RWPE2 (cell line): ENCODE results near the gene EXOC3L2.

Source experiments
- ATAC-seq: fragments of 200-7000 bp; cut with Tn5 transposase; 3 replicates; pipeline ENCODE4 v1.9.1; 2021; ENCODE audit warnings: low read depth
- DNase-seq: peaks from one replicate; pipeline ENCODE4 v3.0.0-alpha.2; 2020; ENCODE audit warnings: low spot score
- H3K27ac ChIP-seq: fragments of 450-650 bp; 2 replicates; pipeline ENCODE4 v1.5.1; 2017; ENCODE audit warnings: mild to moderate bottlenecking; ENCODE audit not compliant: poor library complexity, severe bottlenecking
- H3K27me3 ChIP-seq: fragments of 250-450 bp; sonication (Bioruptor Pico); 2 replicates; pipeline ENCODE4 v1.5.1; 2021; ENCODE audit warnings: mild to moderate bottlenecking, moderate library complexity; ENCODE audit not compliant: insufficient read depth, poor library complexity, severe bottlenecking
- H3K36me3 ChIP-seq: fragments of 250-450 bp; sonication (Bioruptor Pico); 2 replicates; pipeline ENCODE4 v1.5.1; 2020; ENCODE audit warnings: low read depth, mild to moderate bottlenecking, moderate library complexity
- H3K4me1 ChIP-seq: fragments of 250-450 bp; sonication (Bioruptor Pico); 2 replicates; pipeline ENCODE4 v1.5.1; 2021; ENCODE audit warnings: mild to moderate bottlenecking, moderate library complexity; ENCODE audit not compliant: insufficient read depth, poor library complexity, severe bottlenecking
- H3K4me3 ChIP-seq: fragments of 250-450 bp; sonication (Bioruptor Pico); 2 replicates; pipeline ENCODE4 v1.5.1; 2021; ENCODE audit warnings: mild to moderate bottlenecking, moderate library complexity; ENCODE audit not compliant: severe bottlenecking
- H3K9me3 ChIP-seq: fragments of 250-450 bp; sonication (Bioruptor Pico); 2 replicates; pipeline ENCODE4 v1.5.1; 2021; ENCODE audit warnings: mild to moderate bottlenecking, moderate library complexity; ENCODE audit not compliant: severe bottlenecking
- TF ChIP-seq, protein P1 (sequence below): fragments of 450-650 bp; IDR thresholded peaks from one replicate; pipeline ENCODE4 v1.5.1; 2017; ENCODE audit warnings: mild to moderate bottlenecking, moderate library complexity; ENCODE audit not compliant: poor library complexity, severe bottlenecking

The EXOC3L2 gene

DNA sequence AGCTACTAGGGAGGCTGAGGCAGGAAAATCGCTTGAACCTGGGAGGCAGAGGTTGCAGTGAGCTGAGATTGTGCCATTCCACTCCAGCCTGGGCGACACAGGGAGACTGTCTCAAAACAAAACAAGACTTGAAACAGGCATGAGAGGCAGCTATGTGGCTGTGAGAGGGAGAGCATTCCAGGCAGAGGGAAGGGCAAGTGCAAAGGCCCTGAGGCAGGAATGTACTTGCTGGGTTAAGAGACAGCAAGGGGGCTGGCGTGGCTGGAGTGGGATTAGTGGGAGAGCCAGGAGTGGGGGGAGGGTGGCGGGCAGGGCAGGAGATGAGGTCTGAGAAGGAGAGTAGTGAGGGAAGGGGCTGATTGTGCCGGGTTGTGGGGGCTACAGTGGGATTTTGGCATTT, 21.3 kb downstream of the EXOC3L2 start:
- H3K27me3 ChIP-seq, result no peaks in the 10 kb centered on the region
- H3K4me1 ChIP-seq, result no peaks in the 10 kb centered on the region
- H3K36me3 ChIP-seq, result no peaks in the 10 kb centered on the region
- H3K9me3 ChIP-seq, result no peaks in the 10 kb centered on the region
- H3K27ac ChIP-seq, result no peak overlapping the region
- DNase-seq, result no peak
- TF ChIP-seq, protein P1, sequence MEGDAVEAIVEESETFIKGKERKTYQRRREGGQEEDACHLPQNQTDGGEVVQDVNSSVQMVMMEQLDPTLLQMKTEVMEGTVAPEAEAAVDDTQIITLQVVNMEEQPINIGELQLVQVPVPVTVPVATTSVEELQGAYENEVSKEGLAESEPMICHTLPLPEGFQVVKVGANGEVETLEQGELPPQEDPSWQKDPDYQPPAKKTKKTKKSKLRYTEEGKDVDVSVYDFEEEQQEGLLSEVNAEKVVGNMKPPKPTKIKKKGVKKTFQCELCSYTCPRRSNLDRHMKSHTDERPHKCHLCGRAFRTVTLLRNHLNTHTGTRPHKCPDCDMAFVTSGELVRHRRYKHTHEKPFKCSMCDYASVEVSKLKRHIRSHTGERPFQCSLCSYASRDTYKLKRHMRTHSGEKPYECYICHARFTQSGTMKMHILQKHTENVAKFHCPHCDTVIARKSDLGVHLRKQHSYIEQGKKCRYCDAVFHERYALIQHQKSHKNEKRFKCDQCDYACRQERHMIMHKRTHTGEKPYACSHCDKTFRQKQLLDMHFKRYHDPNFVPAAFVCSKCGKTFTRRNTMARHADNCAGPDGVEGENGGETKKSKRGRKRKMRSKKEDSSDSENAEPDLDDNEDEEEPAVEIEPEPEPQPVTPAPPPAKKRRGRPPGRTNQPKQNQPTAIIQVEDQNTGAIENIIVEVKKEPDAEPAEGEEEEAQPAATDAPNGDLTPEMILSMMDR, result no peak
- H3K4me3 ChIP-seq, result no peak overlapping the region
- no peak for ATAC-seq

DNA sequence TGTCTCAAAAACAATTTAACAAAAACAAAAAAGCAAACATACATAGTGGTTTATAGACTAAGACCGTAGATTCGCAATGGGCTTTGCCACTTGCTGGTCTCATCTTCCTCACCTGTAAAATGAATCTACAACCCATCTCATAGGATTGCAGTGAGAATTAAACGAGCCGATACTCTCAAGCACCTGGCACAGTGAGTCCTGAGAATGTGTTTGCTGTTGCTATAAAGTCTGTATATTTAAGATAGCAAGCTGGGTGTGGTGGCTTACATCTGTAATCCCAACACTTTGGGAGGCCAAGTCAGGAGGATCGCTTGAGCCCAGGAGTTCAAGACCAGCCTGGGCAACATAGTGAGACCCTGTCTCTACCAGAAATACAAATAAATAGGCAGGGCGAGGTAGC, 22.5 kb downstream of the EXOC3L2 start:
- TF ChIP-seq, protein P1, result no peak
- H3K4me1 ChIP-seq, result no peaks in the 10 kb centered on the region
- ATAC-seq, result no peak
- DNase-seq, result no peak
- H3K27me3 ChIP-seq, result no peaks in the 10 kb centered on the region
- H3K36me3 ChIP-seq, result no peaks in the 10 kb centered on the region
- no peak overlapping the region for H3K4me3 ChIP-seq
- H3K9me3 ChIP-seq, result no peaks in the 10 kb centered on the region
- no peak overlapping the region for H3K27ac ChIP-seq

DNA sequence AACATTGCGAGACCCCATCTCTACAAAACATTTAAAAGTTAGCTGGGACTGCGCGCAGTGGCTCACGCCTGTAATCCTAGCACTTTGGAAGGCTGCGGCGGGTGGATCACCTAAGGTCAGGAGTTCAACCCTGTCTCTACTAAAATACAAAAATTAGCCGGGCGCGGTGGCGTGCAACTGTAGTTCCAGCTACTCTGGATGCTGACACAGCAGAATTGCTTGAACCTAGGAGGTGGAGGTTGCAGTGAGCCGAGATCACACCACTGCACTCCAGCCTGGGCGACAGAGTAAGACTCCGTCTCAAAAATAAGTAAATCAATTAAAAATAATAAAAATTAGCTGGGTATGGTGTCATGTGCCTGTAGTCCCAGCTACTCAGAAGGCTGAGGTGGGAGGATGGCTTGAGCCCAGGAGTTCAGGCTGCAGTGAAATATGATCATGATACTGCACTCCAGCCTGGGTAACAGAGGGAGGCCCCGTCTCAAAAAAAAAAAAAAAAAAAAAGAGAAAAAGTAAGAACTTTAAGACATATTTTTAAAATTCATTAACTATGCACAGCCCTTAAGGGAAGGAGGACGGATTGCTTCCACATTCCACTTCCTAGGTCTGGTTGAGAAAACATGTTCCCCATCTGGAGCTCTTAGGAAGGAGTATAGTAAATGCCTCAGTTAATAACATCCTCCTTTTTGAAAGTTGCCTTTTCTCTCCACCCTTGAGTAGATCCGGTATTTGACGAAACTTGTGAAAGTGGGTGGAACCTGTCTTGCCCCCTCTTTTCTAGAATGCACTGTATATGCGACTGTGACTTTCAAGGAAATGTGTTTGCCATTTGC, 26.1 kb downstream of the EXOC3L2 start:
- TF ChIP-seq, protein P1, result no peak
- Histone ChIP-seq H3K36me3 (no peaks in the 10 kb centered on the region), H3K9me3 (no peaks in the 10 kb centered on the region), H3K27me3 (peaks cover 5% of the 10 kb centered on the region), H3K4me3 (no peak overlapping the region), H3K27ac (no peak overlapping the region), H3K4me1 (peaks cover 5% of the 10 kb centered on the region)
- DNase-seq, result no peak
- ATAC-seq, result no peak

GRCh38 chr19:45218426-45218825, 26.8 kb downstream of the EXOC3L2 start:
- Histone ChIP-seq H3K36me3 (no peaks in the 10 kb centered on the region), H3K27me3 (peaks cover 5% of the 10 kb centered on the region), H3K4me1 (peaks cover 5% of the 10 kb centered on the region), H3K27ac (no peak overlapping the region), H3K4me3 (no peak overlapping the region), H3K9me3 (no peaks in the 10 kb centered on the region)
- DNase-seq (no peak), ATAC-seq (no peak)
- TF ChIP-seq, protein P1, result no peak

GRCh38 chr19:45217957-45218334, 27.3 kb downstream of the EXOC3L2 start:
- no peak for DNase-seq
- TF ChIP-seq, protein P1, result no peak
- Histone ChIP-seq H3K36me3 (no peaks in the 10 kb centered on the region), H3K4me3 (no peak overlapping the region), H3K9me3 (no peaks in the 10 kb centered on the region), H3K27me3 (peaks cover 5% of the 10 kb centered on the region), H3K4me1 (peaks cover 5% of the 10 kb centered on the region), H3K27ac (no peak overlapping the region)
- no peak for ATAC-seq
